Daoy (cell line): ENCODE measurements around the gene MS4A4A. TPM values are rescaled to one million over a fixed set of nuclear protein-coding genes. Genes with fewer than 3 reads are reported as not detected.
"Not testable (repeated sequence)": the region's sequence is repeated elsewhere in the genome, so short reads cannot be mapped to it uniquely, and the experiment has no call there.

Experiments
- DNase-seq: peaks from one replicate; pipeline ENCODE4 v3.0.0-alpha.2; 2015; ENCODE audit warnings: low read depth
- total RNA-seq: library from RNA; depleted of rRNA; stranded (reverse); fragments of >200 nt; shearing (Covaris generic); gene quantifications from 2 replicates; pipeline ENCODE4 v1.2.3, GENCODE V29; 2014; rRNA removed

MS4A4A gene
- not detected in 2 replicates for total RNA-seq

- DNase-seq, result no peak
These were observed at the start of gene MS4A4A for GRCh38 chr11:60280412-60280811. Gene MS4A4A, plus strand, starts transcription at chr11:60280666. Its CDS starts 10 bp downstream, at chr11:60280676.

DNA sequence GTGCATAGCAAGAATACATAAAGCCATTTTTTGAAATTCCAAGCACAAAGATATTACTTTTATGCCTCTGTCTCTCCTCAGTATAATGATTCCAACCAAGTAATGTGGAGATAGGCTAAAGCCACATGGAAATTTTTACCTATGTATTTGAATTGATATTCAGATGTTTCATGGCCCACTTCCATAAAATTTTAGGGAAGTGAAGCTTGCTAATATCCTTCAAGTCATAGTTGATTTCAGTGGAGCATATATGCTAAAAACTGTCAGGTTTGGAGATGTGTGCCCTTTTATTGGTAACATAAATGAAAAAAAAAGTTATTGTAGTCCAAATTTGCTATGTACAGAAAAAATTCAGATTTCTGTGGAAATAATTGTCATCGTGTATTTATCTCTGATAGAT, 49.8 kb upstream of the MS4A4A start:
- DNase-seq, result no peak

- DNase-seq, result no peak
These were observed 45.1 kb upstream of the MS4A4A start for GRCh38 chr11:60235321-60235720.

DNA sequence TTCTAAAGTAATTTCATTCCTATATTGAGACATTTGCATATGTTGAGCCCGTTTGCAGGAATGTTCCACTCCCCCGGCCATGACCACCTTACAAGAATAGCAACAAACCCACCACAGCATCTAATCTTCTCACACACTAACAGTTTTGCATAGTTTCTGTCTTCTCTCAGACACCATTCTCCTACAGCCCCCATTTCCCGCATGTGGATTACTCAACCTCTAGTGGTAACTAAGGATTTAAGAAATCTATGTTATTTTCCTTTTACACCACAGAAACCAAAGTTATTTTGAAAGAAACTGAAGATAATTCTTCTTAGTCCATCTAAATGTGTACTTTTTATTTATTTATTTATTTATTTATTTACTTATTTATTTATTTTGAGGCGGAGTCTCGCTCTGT, 39.8 kb upstream of the MS4A4A start:
- no peak for DNase-seq

DNA sequence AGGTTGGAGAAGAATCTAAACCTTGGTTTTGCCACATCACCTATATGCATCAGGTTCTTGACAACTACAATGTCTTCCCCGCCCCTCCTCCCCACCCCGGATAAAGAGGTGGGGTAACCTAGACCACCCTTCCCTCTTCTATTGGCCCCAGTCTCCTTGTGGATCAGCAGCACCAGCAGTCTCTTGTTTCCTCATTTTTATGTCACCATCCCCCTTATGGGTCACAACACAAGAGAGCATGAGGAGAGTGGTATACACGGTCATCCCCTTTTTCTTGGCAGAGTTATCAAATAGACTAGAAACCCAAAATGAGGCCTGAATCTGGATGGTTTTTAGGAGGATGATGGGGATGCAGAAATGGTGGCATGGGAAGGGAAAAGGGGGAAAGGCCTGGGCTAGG, 38.7 kb upstream of the MS4A4A start:
- no peak for DNase-seq

DNA sequence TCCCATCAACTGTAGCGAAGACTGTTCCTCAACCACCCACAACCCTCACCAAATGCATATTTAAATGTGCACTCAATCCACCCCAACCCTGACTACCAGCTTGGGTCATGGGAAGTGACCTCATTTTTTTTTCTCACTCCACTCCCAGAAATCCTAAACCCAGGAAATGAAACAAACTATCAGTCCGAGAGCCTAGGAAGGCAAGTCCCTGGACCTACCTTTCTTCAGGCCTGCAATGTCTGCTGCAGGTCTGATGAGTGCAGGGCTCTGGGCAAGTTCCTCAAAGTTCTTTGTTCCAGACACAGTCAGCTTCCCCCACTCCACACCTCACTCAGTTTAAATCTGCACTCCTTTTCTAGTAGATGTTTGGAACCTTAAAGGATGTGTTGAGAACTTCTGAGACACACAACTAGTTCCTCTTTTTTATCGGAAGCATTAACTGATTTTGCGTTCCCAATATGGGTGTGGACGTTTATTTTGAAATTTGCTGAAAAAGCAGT, 37.7 kb upstream of the MS4A4A start, which contains the start of gene MS4A4E:
TSS of gene MS4A4E (minus strand) at position 398 of the 500 bp plus-strand sequence. CDS start 13,082 bp downstream, outside the sequence.
- no peak for DNase-seq

DNA sequence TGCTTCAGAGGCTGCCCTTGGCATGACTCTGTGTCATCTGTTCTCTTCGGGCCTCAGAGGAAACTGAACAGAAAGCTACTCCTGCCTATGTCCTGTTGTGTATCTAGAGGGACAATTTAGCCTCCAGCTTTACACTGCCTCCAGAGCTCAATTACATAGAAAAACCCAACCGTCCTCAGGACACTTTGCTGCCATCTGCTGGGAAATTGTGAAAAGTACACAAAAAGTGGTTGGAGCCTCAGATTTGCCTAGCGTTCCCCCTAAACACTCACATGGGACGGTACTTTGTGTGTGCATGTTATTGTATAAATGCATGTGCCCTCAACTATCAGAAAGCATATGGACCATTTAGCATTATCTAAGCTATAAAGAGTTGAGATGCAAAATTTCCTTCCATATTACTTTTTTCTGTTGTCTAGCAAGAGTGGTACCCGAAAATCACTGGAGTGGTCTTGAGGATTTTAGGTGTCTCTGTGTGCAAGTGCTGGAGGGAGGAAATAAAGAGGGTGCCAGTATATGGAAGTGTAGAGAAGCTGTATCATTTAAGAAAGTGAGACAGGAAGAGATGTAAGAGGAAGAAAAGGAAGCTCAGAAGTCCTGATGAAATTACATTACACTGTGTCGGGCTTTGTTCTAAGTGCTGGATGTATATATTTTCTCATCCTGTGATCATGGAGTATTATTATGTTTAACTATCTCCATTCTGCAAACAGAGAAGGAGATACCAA, 28.8 kb upstream of the MS4A4A start:
- DNase-seq, result peak; percentile 9

DNA sequence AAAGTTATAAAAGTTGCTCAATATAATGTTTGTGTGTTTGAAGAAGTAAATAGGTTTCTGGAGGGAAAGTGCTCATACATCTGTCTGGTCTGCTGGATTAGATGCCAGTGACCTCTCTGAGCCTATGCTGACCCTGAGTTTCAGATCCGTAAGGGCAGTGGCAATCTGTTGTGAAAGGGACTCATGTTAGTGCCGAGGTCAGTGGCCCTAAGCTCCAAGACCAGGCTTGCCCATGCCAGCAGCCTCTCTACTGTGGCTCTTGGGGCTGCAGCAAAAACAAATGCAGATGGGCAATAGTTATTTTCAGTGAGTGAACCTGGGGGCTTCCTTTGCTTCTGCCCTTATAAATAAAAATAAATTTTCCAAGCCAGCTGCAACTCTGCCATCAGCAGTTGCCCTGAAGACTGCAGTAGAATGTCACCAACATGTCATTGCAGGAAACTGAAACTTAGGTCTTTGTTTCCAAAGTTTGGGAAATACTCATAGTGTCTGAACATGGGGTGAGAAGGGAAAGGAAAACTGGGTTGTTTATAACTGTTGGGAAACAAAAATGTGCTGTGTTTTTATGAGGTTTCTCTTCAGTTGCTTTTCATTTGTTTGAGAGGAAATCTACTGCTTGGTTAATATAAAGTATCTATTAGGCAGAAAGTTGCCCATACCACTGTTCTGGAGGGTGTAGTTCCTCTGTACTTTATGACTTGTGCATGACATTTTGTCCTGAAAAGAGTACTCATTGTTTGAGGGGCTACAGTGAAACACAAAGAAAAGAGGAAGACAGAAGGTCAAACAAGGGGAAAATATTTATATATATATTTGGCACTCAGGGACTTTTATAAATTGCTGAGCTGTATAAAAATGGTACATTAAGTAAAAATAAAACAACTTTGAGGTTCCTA, 28.0 kb upstream of the MS4A4A start:
- DNase-seq, result no peak

DNA sequence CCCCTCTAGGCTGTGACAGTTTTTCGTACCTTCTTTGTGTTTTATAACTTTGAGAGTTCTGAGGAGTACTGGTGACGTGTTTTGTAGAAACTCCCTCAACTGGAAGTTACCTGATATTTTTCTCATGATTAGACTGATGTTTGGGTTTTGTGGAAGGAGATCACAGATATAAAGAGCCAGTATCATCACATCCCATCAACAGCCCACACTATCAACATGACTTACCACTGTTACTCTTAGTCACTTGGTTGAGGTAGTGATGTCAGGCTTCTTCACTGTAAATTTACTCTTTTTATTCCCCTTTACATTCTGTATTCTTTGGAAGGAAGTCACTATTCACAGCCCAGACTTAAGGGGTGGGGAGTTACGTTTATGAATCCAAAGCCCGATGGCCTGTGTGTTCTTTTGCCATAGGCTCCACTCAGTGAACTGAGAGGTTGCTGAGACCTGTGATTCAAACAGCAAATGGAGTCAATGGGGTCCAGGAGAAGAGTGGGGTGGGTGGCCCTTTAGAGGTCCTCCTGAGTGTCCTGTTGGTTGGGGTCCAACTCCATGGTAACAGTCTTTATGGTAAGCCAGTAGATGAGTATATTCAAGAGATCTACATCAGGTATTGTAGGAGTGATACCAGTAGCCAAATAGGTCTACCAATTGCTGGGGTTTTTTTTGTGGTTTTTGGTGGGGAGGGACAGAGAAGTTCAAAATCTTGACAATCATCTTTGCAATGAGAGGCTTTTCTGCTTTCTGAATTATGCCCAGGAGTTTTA, 22.3 kb upstream of the MS4A4A start:
- DNase-seq, result no peak

DNA sequence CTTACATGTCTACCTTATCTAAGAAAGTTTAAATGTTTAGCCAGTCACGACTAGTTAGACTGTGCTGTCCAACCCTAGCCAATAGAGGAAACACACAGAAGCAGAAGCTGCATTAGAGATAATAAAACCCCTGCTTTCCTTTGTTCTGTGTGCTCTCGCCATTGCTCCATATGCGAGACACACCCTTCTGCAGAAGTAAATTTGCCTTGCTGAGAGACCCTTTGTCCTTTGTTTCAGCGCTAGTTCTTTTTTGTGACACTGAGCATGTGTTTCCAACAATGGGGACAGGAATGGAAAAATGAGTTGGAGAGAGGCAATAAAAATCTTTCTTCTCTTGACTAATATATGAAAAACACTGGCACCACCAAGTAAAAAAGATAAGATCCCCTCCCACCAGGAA, 19.5 kb upstream of the MS4A4A start:
- no peak for DNase-seq

- DNase-seq, result no peak
These were observed 17.1 kb upstream of the MS4A4A start for GRCh38 chr11:60263402-60263801.

DNA sequence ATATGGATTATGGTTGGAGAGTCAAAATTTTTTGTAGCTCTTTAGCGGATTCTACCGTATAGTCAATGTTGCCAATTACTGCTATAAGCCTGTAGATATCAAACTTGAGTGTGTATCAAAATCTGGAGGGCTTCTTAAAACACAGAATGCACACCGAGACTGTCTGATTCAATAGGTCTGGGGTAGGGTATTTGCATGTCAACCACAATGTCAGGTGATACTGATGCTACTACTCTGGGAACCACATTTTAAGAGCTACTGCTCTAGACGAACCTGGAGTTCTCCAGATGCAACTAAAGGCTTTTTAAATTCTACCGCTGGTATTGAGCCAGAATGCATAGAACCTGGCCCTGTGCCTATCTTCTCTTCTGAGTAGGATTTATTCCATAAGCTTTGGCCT, 15.8 kb upstream of the MS4A4A start:
- DNase-seq, result no peak

DNA sequence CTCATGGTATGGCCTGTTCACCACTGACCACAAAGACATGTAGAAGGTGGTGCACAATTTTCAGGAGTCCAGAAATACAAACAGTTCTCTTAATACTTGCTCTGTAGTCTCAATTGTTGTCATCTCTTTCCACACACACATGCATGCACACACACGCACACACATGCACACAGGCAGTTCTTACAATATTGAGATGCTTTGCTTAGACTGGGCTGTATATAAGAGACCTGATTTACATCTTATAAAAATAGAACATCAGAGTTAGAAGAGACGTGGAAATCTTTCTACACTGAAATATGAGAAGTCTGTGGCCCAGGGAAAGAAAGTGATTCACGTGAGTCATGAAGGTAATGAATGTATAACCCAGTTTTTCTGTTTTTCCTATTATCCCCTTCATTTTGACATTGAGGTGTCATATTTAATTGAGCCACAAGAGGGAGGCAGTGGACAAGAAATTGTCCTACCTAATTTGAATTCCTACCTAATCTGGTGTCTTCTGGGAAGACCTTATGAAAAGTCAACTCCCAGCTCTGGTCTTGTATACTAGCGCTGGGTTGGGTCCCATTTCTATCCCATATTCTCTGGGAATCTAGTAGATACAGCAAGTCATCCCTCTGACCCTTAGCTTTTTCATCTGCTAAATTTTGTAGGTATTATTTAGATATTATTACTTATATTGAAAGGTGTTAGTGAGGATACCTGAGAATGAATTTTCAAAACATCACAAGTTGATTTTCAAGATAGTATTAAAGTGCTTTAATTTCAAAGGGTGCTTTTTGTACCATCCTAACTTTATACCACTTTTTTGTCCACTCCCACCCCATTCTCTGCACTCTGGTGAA, 14.9 kb upstream of the MS4A4A start:
- peak; percentile 37 for DNase-seq

- DNase-seq, result no peak
These were observed 6.0 kb upstream of the MS4A4A start for GRCh38 chr11:60274416-60274815.

DNA sequence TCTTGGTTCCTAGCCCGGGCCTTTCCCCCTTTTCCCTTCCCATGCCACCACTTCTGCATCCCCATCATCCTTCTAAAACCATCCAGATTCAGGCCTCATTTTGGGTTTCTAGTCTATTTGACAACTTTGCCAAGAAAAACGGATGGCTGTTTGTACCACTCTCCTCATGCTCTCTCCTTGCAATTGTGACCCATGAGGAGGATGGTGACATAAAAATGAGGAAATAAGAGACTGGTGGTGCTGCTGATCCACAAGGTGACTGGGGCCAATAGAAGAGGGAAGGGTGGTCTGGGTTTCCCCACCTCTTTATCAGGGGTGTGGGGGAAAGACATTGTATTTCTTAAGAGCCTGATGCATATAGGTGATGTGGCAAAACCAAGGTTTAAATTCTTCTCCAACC, 1.0 kb downstream of the MS4A4A start:
- DNase-seq, result no peak

DNA sequence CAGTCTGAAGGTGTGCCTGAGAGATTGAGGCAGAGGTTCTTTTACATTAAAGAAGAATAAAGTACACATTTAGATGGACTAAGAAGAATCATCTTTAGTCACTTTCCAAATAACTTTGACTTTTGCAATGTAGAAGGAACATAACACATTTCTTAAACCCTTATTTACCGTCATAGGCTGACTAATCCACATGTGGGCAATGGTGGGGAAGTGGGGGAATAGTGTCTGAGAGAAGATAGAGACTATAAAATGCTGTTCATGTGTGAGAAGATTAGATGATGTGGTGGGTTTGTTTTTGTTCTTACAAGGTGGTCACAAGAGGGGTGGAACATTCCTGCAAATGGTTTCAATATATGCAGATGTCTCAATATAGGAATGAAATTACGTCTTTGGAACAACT, 1.8 kb downstream of the MS4A4A start:
- DNase-seq, result no peak

- DNase-seq, result not testable (repeated sequence)
These were observed 5.1 kb downstream of the MS4A4A start for GRCh38 chr11:60285411-60286126.

DNA sequence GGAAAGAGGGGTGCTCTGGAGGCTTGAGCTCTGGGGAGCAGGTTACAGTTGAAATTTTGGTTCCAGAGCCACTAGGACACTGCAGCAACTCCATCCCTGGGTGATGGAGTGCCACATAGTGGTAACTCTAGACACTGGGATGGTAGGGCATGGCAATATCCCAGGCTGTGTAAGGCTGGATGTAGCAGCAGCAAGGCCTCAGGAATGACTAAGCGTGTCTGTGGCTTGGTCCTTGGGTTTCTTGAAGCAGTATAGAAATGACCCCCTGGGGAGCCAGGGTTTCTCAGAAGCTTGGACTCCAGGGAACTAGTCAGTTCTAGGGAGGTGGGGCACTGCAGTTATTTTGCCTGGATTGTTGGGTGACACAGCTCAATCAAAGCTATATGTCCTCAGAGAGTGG, 8.1 kb downstream of the MS4A4A start:
- peak; percentile 44 for DNase-seq

DNA sequence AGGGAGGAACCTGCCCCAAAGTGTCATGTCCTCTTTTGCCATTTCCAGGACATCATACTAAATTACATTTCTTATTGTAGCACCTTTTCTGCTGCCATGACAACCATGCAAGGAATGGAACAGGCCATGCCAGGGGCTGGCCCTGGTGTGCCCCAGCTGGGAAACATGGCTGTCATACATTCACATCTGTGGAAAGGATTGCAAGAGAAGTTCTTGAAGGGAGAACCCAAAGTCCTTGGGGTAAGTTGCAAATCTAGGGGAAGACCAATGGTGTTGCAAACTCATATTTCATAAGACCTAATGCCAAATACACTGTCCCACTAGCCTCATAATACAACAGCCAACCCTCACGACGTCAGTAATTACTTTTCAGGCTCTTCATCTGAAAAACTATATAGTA, 11.7 kb downstream of the MS4A4A start:
- no peak for DNase-seq

DNA sequence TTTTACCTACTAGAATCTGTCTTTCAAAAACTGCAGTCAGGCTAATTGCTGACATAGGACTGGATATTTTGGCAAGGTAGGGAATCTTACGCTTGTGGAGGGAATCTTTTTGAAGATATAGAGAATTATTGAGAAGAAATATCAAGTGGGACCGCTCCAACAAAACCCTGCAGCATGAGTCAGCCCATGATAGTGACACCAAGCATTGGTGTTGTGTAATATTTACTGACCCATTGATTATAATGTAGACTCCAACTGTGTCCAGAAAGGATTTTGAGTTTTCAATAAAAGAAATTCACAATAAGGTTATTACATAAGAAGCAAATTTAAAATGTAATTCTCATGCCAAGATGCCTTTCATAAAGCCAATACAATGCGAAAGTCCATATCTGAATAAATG, 20.7 kb downstream of the MS4A4A start:
- no peak for DNase-seq
